Tibial nerve (tissue), 4 donors: Measurements from ENCODE around the gene ZNF716. TPM values are rescaled to one million over a fixed set of nuclear protein-coding genes. Genes with fewer than 3 reads are reported as not detected.

Experiments
- DNase-seq, 2 donors: peaks; one replicate each; pipeline ENCODE4 v3.0.0-alpha.2; 2019; ENCODE audit warnings: low spot score in 2 of 2
- H3K27ac ChIP-seq, 4 donors: fragments of 200-600 bp; sonication (generic) in 3 of 4; one replicate each; pipeline ENCODE4 v1.5.1; 2017 to 2019; ENCODE audit warnings: mild to moderate bottlenecking in 1 of 4
- H3K27me3 ChIP-seq, 2 donors: fragments of 200-600 bp; sonication (generic) in 1 of 2; one replicate each; pipeline versions ENCODE4 v1.5.1 to v1.6.0; 2017 to 2019
- H3K36me3 ChIP-seq, 3 donors: fragments of 200-600 bp; sonication (generic); one replicate each; pipeline ENCODE4 v1.5.1; 2018 to 2019
- H3K4me1 ChIP-seq, 4 donors: fragments of 200-600 bp; sonication (generic) in 3 of 4; one replicate each; pipeline ENCODE4 v1.5.1; 2017 to 2019
- H3K4me3 ChIP-seq, 4 donors: fragments of 200-600 bp; sonication (generic) in 3 of 4; one replicate each; pipeline ENCODE4 v1.5.1; 2017 to 2019; ENCODE audit warnings: mild to moderate bottlenecking in 1 of 4, moderate library complexity in 1 of 4
- H3K9me3 ChIP-seq, 4 donors: fragments of 200-600 bp; sonication (generic) in 3 of 4; one replicate each; pipeline ENCODE4 v1.5.1; 2017 to 2019
- EP300 ChIP-seq, 2 donors: sonication (generic); formaldehyde crosslinking; IDR thresholded peaks; one replicate each; pipeline ENCODE4 v1.6.1; 2017; ENCODE audit warnings: antibody characterized with exemption in 2 of 2, mild to moderate bottlenecking in 1 of 2
- POLR2A ChIP-seq, 2 donors: fragments of 450-650 bp; IDR thresholded peaks; one replicate each; pipeline ENCODE4 v1.6.1; 2017; ENCODE audit warnings: antibody characterized with exemption in 2 of 2, mild to moderate bottlenecking in 2 of 2, moderate library complexity in 2 of 2
- WGBS, 2 donors: methylation state at CpG; one replicate each; pipeline ENCODE4 v1.1.5; 2018; 5-methylcytosine and 5-hydroxymethylcytosine counted together
- total RNA-seq, 4 donors: library from RNA; depleted of rRNA; stranded (reverse); fragments of >200 nt; gene quantifications; one replicate each; pipeline ENCODE4 v1.1.0, GENCODE V29; 2016
- TF ChIP-seq, protein P1 (sequence below), 5 experiments: fragments of 200-600 bp in 3 of 5; fragments of 450-650 bp in 2 of 5; sonication (generic) in 3 of 5; IDR thresholded peaks; one replicate each; pipeline ENCODE4 v1.5.1; 2016 to 2019; ENCODE audit warnings: antibody characterized with exemption in 5 of 5, mild to moderate bottlenecking in 3 of 5, moderate library complexity in 2 of 5

Gene ZNF716
- total RNA-seq, 4 donors from 2014 or later: not detected

DNA sequence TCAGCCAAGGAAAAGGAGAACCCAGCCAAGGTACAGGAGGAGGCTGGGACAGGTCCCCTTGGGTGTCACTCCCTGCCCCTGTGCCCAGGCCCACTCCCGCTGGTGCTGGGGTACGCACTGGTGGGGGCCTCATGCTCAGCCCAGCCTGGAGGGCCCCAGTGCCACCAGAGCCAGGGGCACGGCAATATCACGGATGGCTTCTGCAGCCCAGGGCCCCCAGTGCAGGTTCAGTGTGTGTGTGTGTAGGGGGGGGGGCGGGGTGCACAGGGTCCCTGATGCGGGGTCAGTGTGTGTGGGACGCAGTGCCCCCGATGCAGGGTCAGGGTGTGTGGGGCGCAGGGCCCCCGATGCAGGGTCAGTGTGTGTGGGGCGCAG, 23.4 kb upstream of the ZNF716 start:
- Histone ChIP-seq H3K4me1 (no peaks in the 10 kb centered on the region), H3K27ac (no peak overlapping the region), H3K27me3 (no peaks in the 10 kb centered on the region), H3K4me3 (no peak overlapping the region), H3K36me3 (no peaks in the 10 kb centered on the region), H3K9me3 (peaks cover 0 to 29% (median 0%) of the 10 kb centered on the region in 4 donors)
- TF ChIP-seq POLR2A (IDR thresholded peaks at IDR 0.05) (no peak), EP300 (IDR thresholded peaks at IDR 0.05) (no peak)
- TF ChIP-seq, protein P1, sequence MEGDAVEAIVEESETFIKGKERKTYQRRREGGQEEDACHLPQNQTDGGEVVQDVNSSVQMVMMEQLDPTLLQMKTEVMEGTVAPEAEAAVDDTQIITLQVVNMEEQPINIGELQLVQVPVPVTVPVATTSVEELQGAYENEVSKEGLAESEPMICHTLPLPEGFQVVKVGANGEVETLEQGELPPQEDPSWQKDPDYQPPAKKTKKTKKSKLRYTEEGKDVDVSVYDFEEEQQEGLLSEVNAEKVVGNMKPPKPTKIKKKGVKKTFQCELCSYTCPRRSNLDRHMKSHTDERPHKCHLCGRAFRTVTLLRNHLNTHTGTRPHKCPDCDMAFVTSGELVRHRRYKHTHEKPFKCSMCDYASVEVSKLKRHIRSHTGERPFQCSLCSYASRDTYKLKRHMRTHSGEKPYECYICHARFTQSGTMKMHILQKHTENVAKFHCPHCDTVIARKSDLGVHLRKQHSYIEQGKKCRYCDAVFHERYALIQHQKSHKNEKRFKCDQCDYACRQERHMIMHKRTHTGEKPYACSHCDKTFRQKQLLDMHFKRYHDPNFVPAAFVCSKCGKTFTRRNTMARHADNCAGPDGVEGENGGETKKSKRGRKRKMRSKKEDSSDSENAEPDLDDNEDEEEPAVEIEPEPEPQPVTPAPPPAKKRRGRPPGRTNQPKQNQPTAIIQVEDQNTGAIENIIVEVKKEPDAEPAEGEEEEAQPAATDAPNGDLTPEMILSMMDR (IDR thresholded peaks at IDR 0.05): no peak
- no peak for DNase-seq
- 87 to 95% methylated on average over 8 of the region's 11 CpGs for WGBS, 2 donors

DNA sequence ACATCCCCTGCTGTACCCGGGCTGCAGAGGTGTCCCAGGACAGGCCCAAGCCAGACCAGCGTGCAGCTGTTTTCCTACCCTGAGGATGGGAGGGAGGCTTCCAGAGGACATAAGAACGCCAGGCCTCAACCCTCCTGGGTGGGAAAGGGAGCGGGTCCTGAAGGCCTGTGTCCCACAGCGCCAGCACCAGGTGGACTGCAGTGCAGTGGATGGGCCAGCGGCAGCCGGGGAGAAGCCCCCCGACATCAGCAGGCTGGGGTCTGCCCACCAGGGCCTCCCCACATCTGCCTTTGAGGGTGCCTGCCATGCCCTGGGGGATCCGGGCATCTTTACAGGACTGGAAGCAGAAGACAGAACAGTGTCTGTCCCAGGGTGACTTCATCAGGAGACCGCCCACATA, 22.8 kb upstream of the ZNF716 start:
- TF ChIP-seq POLR2A (IDR thresholded peaks at IDR 0.05): no peak
- TF ChIP-seq, protein P1 (IDR thresholded peaks at IDR 0.05): no peak
- 85 to 87% methylated on average over 6 to 8 of the region's 10 CpGs for WGBS, 2 donors
- Histone ChIP-seq H3K4me1 (no peaks in the 10 kb centered on the region), H3K9me3 (peaks cover 0 to 29% (median 0%) of the 10 kb centered on the region in 4 donors), H3K36me3 (no peaks in the 10 kb centered on the region), H3K27me3 (no peaks in the 10 kb centered on the region), H3K27ac (no peak overlapping the region), H3K4me3 (no peak overlapping the region)
- DNase-seq: no peak

DNA sequence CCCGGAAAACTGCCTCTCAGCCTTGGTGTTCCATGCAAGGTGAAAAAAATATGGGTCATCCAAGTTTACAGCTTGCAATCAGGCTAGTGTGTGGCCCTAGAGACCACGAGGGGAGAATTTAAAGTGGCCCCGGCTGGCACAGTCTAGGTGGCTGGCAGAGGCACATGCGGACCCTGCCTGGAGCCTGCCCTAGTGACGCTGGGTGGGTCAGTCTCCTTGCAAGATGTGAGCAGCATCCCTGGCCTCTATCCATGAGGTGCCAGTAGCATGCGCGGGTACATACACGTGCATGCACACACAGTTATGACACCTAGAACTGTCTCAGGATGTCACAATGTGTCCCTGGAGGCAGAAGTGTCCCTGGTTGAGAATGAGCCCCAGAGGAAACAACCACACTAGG, 22.4 kb upstream of the ZNF716 start:
- WGBS, 2 donors: 83 to 90% methylated on average over 6 to 8 of the region's 8 CpGs
- Histone ChIP-seq H3K4me1 (no peaks in the 10 kb centered on the region), H3K9me3 (peaks cover 0 to 29% (median 0%) of the 10 kb centered on the region in 4 donors), H3K4me3 (no peak overlapping the region), H3K27me3 (no peaks in the 10 kb centered on the region), H3K27ac (no peak overlapping the region), H3K36me3 (no peaks in the 10 kb centered on the region)
- no peak for DNase-seq
- TF ChIP-seq, protein P1 (IDR thresholded peaks at IDR 0.05): no peak
- TF ChIP-seq POLR2A (IDR thresholded peaks at IDR 0.05) (no peak), EP300 (IDR thresholded peaks at IDR 0.05) (no peak)

DNA sequence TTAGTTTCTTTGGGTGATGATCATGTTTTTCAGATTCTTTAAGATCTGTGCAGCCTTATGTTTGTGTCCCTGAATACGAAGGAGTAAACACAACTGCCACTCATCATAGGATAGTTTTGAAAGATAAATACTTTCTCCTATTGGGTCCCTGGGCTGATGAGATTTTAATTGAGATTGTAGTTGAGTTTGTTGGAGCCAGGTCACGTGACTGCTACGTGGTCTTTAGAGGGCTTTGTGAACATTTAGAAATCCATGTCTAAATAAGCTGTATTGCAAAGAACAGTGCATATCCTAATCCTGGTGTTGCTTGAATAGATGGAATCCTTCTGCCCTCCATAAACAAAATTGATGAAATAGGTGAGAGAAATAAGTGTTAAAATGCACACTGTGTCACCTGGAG, 17.4 kb upstream of the ZNF716 start:
- Histone ChIP-seq H3K4me3 (no peak overlapping the region), H3K9me3 (no peaks in the 10 kb centered on the region), H3K4me1 (no peaks in the 10 kb centered on the region), H3K27ac (no peak overlapping the region), H3K36me3 (no peaks in the 10 kb centered on the region), H3K27me3 (no peaks in the 10 kb centered on the region)
- WGBS, 2 donors: 41 to 52% methylated on average over 3 of the region's 3 CpGs
- no peak for DNase-seq
- TF ChIP-seq, protein P1 (IDR thresholded peaks at IDR 0.05): no peak
- TF ChIP-seq EP300 (IDR thresholded peaks at IDR 0.05) (no peak), POLR2A (IDR thresholded peaks at IDR 0.05) (no peak)

DNA sequence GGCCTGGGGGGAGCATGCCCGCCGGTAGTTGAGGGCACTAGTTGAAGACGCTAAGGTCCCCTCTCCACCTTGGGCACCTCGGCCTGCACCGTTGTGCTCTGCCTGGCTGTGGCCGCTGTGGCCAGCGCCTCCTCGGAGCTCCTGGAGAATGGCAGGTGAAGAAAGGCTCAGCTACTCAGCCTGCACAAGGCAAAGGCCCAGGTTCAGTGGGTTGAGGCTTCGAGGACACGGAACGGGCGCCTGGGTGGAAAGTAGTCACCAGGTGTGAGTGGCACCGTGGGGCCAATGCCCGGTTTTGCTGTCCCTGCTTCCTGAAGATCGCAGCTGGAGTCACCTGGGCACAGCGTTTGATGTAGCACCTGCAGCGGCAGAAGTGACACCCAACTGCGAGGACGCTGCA, 12.4 kb upstream of the ZNF716 start:
- peaks cover 0 to 41% (median 0%) of the 10 kb centered on the region in 4 donors for H3K9me3 ChIP-seq
- WGBS, 2 donors: 90 to 91% methylated on average over 14 to 16 of the region's 19 CpGs
- no peak for DNase-seq
- H3K36me3 ChIP-seq: no peaks in the 10 kb centered on the region
- H3K27ac ChIP-seq: no peak overlapping the region
- no peaks in the 10 kb centered on the region for H3K27me3 ChIP-seq
- TF ChIP-seq EP300 (IDR thresholded peaks at IDR 0.05): no peak
- TF ChIP-seq, protein P1 (IDR thresholded peaks at IDR 0.05): no peak
- TF ChIP-seq POLR2A (IDR thresholded peaks at IDR 0.05): no peak
- no peak overlapping the region for H3K4me3 ChIP-seq
- no peaks in the 10 kb centered on the region for H3K4me1 ChIP-seq
